K562 (cell line): ENCODE measurements around the gene ETHE1. TPM values are rescaled to one million over a fixed set of nuclear protein-coding genes. Genes with fewer than 3 reads are reported as not detected.

Experiments
- ATAC-seq: fragments of 200-7000 bp; cut with Tn5 transposase; 3 replicates; pipeline ENCODE4 v1.9.1; 2020; ENCODE audit warnings: moderate library complexity
- BruUV-seq: library from RNA; stranded (reverse); fragments of 400-500 nt; replicated peaks from 2 replicates; lab custom pipeline; 2021; lab: Mats Ljungman, UMichigan
- CTCF ChIA-PET: fragments of 300-600 bp; formaldehyde crosslinking; extraction: SDS; loops from one replicate; lab custom pipeline; 2021; ENCODE audit warnings: low intra/inter-chr PET ratio; lab: Yijun Ruan, JAX
- POLR2A ChIA-PET: fragments of 300-600, 350-650 bp; sonication (Branson Sonifier 250); formaldehyde crosslinking; extraction: SDS; loops from one replicate; lab custom pipeline; 2021; ENCODE audit warnings: antibody characterized with exemption, inconsistent platforms; lab: Yijun Ruan, JAX
- DNase-seq, 4 experiments: peaks; one replicate each; pipeline versions ENCODE4 v3.0.0 to v3.0.0-alpha.2; 2011 to 2018; ENCODE audit warnings: low spot score in 3 of 4, mixed read lengths in 3 of 4; ENCODE audit errors: extremely low read depth in 1 of 4
- FAIRE-seq: peaks from 2 replicates; lab custom pipeline; 2011; peaks lifted over from hg19 to GRCh38; lab: Jason Lieb, UNC
- H2AFZ ChIP-seq: 2 replicates; pipeline ENCODE4 v1.6.0; 2011; ENCODE audit warnings: low read depth, low read length, control low read depth, inconsistent platforms
- H3K27ac ChIP-seq: fragments of 200-600 bp; 3 replicates; pipeline ENCODE4 v1.8.0; 2011; ENCODE audit warnings: low read depth, mild to moderate bottlenecking, control low read depth, inconsistent platforms, low read length, moderate library complexity, mixed read lengths; ENCODE audit errors: extremely low read depth
- H3K27me3 ChIP-seq, 2 experiments: fragments of 300-600 bp in 1 of 2; 2 replicates in 1 of 2; 3 replicates in 1 of 2; pipeline versions ENCODE4 v1.6.0 to v1.8.0; 2011; ENCODE audit warnings: inconsistent platforms in 2 of 2, low read length in 2 of 2, mild to moderate bottlenecking in 1 of 2, mixed read lengths in 1 of 2, moderate library complexity in 1 of 2; ENCODE audit not compliant: control insufficient read depth in 2 of 2, insufficient read depth in 2 of 2
- H3K36me3 ChIP-seq: fragments of 300-600 bp; 3 replicates; pipeline ENCODE4 v1.8.0; 2011; ENCODE audit warnings: mild to moderate bottlenecking, low read length, inconsistent platforms; ENCODE audit not compliant: control insufficient read depth, insufficient read depth
- H3K4me1 ChIP-seq, 2 experiments: fragments of 200-600 bp in 1 of 2; replicated peaks in 1 of 2; 2 replicates in 1 of 2; 3 replicates in 1 of 2; pipeline versions ENCODE4 v1.5.1 to v1.8.0; 2011; ENCODE audit warnings: inconsistent platforms in 2 of 2, low read length in 2 of 2, mild to moderate bottlenecking in 1 of 2, mixed read lengths in 1 of 2, moderate library complexity in 1 of 2; ENCODE audit not compliant: control insufficient read depth in 2 of 2, insufficient read depth in 2 of 2
- H3K4me2 ChIP-seq: 2 replicates; pipeline ENCODE4 v1.6.1; 2011; ENCODE audit warnings: low read length, control low read depth, inconsistent platforms, mixed read lengths; ENCODE audit not compliant: insufficient read depth
- H3K4me3 ChIP-seq: fragments of 200-600 bp; sonication (generic), shearing (Covaris generic); 2 replicates; pipeline ENCODE4 v1.5.1; 2016; ENCODE audit warnings: control low read depth, inconsistent platforms
- H3K79me2 ChIP-seq: fragments of 200-600 bp; 3 replicates; pipeline ENCODE4 v1.8.0; 2011; ENCODE audit warnings: low read length, inconsistent platforms; ENCODE audit not compliant: control insufficient read depth, insufficient read depth
- H3K9ac ChIP-seq, 2 experiments: 2 replicates each; pipeline versions ENCODE4 v1.6.0 to v1.6.1; 2011; ENCODE audit warnings: low read depth in 2 of 2, low read length in 2 of 2, control low read depth in 1 of 2, inconsistent platforms in 1 of 2, mild to moderate bottlenecking in 1 of 2, mixed read lengths in 1 of 2; ENCODE audit not compliant: insufficient read depth in 1 of 2
- H3K9me1 ChIP-seq: one replicate; pipeline ENCODE4 v1.6.0; 2011; ENCODE audit warnings: inconsistent platforms, mild to moderate bottlenecking, low read length, moderate library complexity; ENCODE audit not compliant: control insufficient read depth, insufficient read depth
- H3K9me3 ChIP-seq: replicated peaks from 2 replicates; pipeline ENCODE4 v1.5.1; 2011; ENCODE audit warnings: low read depth, low read length, inconsistent platforms; ENCODE audit not compliant: control insufficient read depth, insufficient read depth
- H4K20me1 ChIP-seq: replicated peaks from 2 replicates; pipeline ENCODE4 v1.6.1; 2011; ENCODE audit warnings: low read length, inconsistent platforms, mixed read lengths; ENCODE audit not compliant: control insufficient read depth, insufficient read depth
- BRD4 ChIP-seq: fragments of 200-600 bp; sonication (generic); IDR thresholded peaks from 2 replicates; pipeline ENCODE4 v1.6.1; 2017; ENCODE audit warnings: inconsistent platforms
- HES1 ChIP-seq: fragments of 450-650 bp; IDR thresholded peaks from 2 replicates; pipeline ENCODE4 v1.6.1; 2016; ENCODE audit warnings: low read depth, mild to moderate bottlenecking, moderate library complexity
- HNRNPLL ChIP-seq: fragments of 200-400 bp; formaldehyde crosslinking; IDR thresholded peaks from 2 replicates; pipeline ENCODE4 v1.6.1; 2017; ENCODE audit warnings: low read length, low read depth, mild to moderate bottlenecking; ENCODE audit not compliant: poor library complexity, severe bottlenecking
- HOMEZ ChIP-seq: fragments of 250-450 bp; sonication (Bioruptor Pico); IDR thresholded peaks from 2 replicates; pipeline ENCODE4 v1.4.0; 2020; ENCODE audit warnings: mild to moderate bottlenecking, moderate library complexity
- KLF6 ChIP-seq: fragments of 250-450 bp; sonication (Bioruptor Pico); IDR thresholded peaks from 2 replicates; pipeline ENCODE4 v1.4.0; 2020; ENCODE audit warnings: mild to moderate bottlenecking, moderate library complexity, borderline replicate concordance
- MEF2D ChIP-seq: conservative IDR thresholded peaks from 2 replicates; pipeline ENCODE4 v1.6.1; 2016; ENCODE audit warnings: low read depth, missing genetic modification characterization, missing compliant biosample characterization
- MTA1 ChIP-seq: fragments of 450-650 bp; IDR thresholded peaks from 2 replicates; pipeline ENCODE4 v1.6.1; 2017; ENCODE audit warnings: borderline replicate concordance
- SAFB ChIP-seq: fragments of 200-400 bp; formaldehyde crosslinking; IDR thresholded peaks from 2 replicates; pipeline ENCODE4 v1.6.1; 2017; ENCODE audit warnings: low read depth, low read length, borderline replicate concordance
- SMARCA5 ChIP-seq: fragments of 450-650 bp; IDR thresholded peaks from 2 replicates; pipeline ENCODE4 v1.6.1; 2016
- ZC3H4 ChIP-seq: sonication (generic); formaldehyde crosslinking; IDR thresholded peaks from 2 replicates; pipeline ENCODE4 v1.9.0; 2021; ENCODE audit warnings: missing genetic modification reagents, borderline replicate concordance
- ZNF280B ChIP-seq: fragments of 250-450 bp; sonication (Bioruptor Pico); IDR thresholded peaks from 2 replicates; pipeline ENCODE4 v1.5.1; 2021; ENCODE audit warnings: mild to moderate bottlenecking
- WGBS: fragments of 100-300 bp; shearing (Covaris generic); methylation state at CpG from one replicate; pipeline ENCODE4 v1.1.6; 2016; ENCODE audit warnings: low coverage, mixed read lengths; ENCODE audit not compliant: insufficient coverage; ENCODE audit errors: missing lambda C conversion rate; 5-methylcytosine and 5-hydroxymethylcytosine counted together
- in situ Hi-C: fragments of 300-500 bp; cut with MboI; formaldehyde crosslinking; loops from 4 replicates; pipeline ENCODE4 v1.15.0; 2018; ENCODE audit warnings: inconsistent platforms, mixed read lengths
- intact Hi-C: fragments of 100-400 bp; cut with micrococcal nuclease; formaldehyde crosslinking; loops from 2 replicates; pipeline ENCODE4 v1.14.2; 2022
- polyA plus RNA-seq, 8 experiments: library from polyadenylated mRNA; depleted of rRNA in 4 of 8; stranded (reverse) in 5 of 8; unstranded in 3 of 8; fragments of >200 nt; fragmentation: Nextera tagmentation in 2 of 8; fragmentation: Illumina TruSeq in 1 of 8; extraction: Ambion mirVana in 2 of 8; extraction: Trizol in 1 of 8; gene quantifications; 2 replicates each; pipeline versions ENCODE4 v1.2.1 to v1.2.3, GENCODE V29; 2011 to 2014; ENCODE audit warnings: inconsistent platforms in 1 of 8, missing spikeins in 1 of 8
- total RNA-seq, 7 experiments: library from RNA; depleted of rRNA in 6 of 7; stranded (reverse); fragments of >200 nt in 6 of 7; fragmentation: Illumina TruSeq in 2 of 7; extraction: Trizol in 2 of 7; gene quantifications; 2 replicates each; pipeline versions ENCODE4 v1.2.1 to v1.2.3, GENCODE V29; 2011 to 2021; ENCODE audit warnings: low replicate concordance in 1 of 7

Gene ETHE1
- total and polyA plus RNA-seq, 9 of the 15 experiments (the other 6 are each of a cell fraction or from before 2014, with no cell fraction given): 2.9 to 21.0 (median 10.2) TPM

GRCh38 chr19:43499042-43499441, 28.0 kb downstream of the ETHE1 start:
- BruUV-seq: no TSS peak
- ChIA-PET POLR2A (interaction anchor here (0.6 to 0.7 kb wide), 2 partner anchors 22 to 34 kb away, joined by 3 read pairs; partner anchors contain the start of gene ZNF575), CTCF (no interaction called here)
- Histone ChIP-seq H2AFZ (no peak overlapping the region), H3K79me2 (no peaks in the 10 kb centered on the region), H3K4me3 (no peak overlapping the region), H3K9me3 (no peaks in the 10 kb centered on the region), H3K36me3 (peaks cover 3% of the 10 kb centered on the region; the same call in 1 of the 3 replicates), H3K9ac (peak overlapping the region in 1 of 2 experiments; percentile 64; a peak in 1 of 4 replicates), H4K20me1 (no peaks in the 10 kb centered on the region), H3K27ac (no peak overlapping the region), H3K4me1 (peaks cover 8 to 19% of the 10 kb centered on the region in 2 experiments; a peak in 4 of 5 replicates), H3K4me2 (no peak overlapping the region), H3K9me1 (no peaks in the 10 kb centered on the region), H3K27me3 (no peaks in the 10 kb centered on the region)
- FAIRE-seq (no peak), DNase-seq (no peak), ATAC-seq (no peak)
- 37% methylated on average over 3 of the region's 3 CpGs for WGBS
- in situ Hi-C loops (no loop called here), intact Hi-C loops (no loop called here)
- no peak for TF ChIP-seq ZC3H4 (CRISPR knock-in tag)
- TF ChIP-seq SMARCA5: no peak
- no peak for TF ChIP-seq MEF2D
- no peak for TF ChIP-seq HNRNPLL
- no peak for TF ChIP-seq BRD4
- TF ChIP-seq SAFB: no peak
- no peak for TF ChIP-seq HES1
- TF ChIP-seq MTA1: no peak
- TF ChIP-seq ZNF280B (CRISPR knock-in tag): no peak
- TF ChIP-seq HOMEZ: no peak
- no peak for TF ChIP-seq KLF6 (CRISPR knock-in tag)
